ENCODE results near the gene GM2A.
"Not testable (repeated sequence)": the region's sequence is repeated elsewhere in the genome, so short reads cannot be mapped to it uniquely, and the experiment has no call there.

GM2A gene

DNA sequence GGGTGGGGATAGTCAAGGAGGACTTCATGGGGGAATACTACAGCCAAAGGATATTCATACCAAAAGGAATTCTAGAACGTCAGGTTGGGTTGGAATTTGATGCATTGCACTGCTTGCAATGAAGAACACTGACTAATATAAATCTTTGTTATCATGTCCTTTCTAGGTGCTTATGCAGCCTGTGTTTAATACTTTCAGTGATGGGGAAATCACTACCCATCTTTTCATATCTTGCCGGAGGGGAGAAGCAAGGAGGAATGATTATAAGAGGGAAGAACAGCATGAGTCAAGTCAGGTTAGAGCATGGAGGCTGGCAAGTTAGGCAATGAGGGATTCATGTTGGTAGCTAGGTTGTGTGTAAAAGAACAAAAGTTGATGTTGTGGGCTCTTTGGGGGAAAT is 24.0 kb upstream of the GM2A start:
- Histone ChIP-seq H3K4me1 (ENCODE audit: control insufficient read depth, insufficient read depth, low read length, poor library complexity, severe bottlenecking) (no peaks in the 10 kb centered on the region), H3K4me3 (ENCODE audit: extremely low read depth, insufficient read depth, low read length, poor library complexity, severe bottlenecking) (no peak overlapping the region), H3K27ac (ENCODE audit: low read depth, low read length, severe bottlenecking) (no peak overlapping the region), H3K36me3 (ENCODE audit: control insufficient read depth, insufficient read depth, low read length) (no peaks in the 10 kb centered on the region), H3K9me3 (ENCODE audit: control insufficient read depth, low read length) (no peaks in the 10 kb centered on the region)
- WGBS, 2 experiments (ENCODE audit: insufficient coverage in 2 of 2): 100% methylated on average over 1 of the region's 2 CpGs; no CpG with 5 or more reads in 1 of the 2 experiments

- Histone ChIP-seq H3K4me1 (ENCODE audit: control insufficient read depth, insufficient read depth, low read length, poor library complexity, severe bottlenecking) (no peaks in the 10 kb centered on the region), H3K9me3 (ENCODE audit: control insufficient read depth, low read length) (no peaks in the 10 kb centered on the region), H3K4me3 (ENCODE audit: extremely low read depth, insufficient read depth, low read length, poor library complexity, severe bottlenecking) (no peak overlapping the region), H3K27ac (ENCODE audit: low read depth, low read length, severe bottlenecking) (no peak overlapping the region), H3K36me3 (ENCODE audit: control insufficient read depth, insufficient read depth, low read length) (no peaks in the 10 kb centered on the region)
- 81 to 83% methylated on average over 2 to 3 of the region's 6 CpGs for WGBS, 2 experiments (ENCODE audit: insufficient coverage in 2 of 2)
Observed at GRCh38 chr5:151230048-151230680, 22.8 kb upstream of the GM2A start.

DNA sequence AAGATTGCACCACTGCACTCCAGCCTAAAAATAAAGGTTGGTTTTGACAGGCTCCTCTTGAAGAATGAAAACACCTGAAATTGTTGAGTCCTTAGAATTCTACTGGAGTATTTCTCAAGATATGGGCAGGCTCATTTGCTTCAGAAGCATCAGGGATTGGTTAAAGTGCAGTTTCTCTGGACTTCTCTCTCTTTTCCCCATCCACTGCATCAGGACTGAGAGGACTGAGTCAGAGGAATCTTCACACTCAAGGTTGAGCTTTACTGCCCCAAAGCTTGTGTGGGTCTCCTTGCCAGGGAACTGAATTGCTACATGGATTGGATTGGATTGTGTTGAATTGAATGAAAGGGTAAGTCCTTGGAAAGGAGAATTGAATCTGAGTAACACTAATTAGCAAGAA is 21.6 kb upstream of the GM2A start:
- H3K4me1 ChIP-seq (ENCODE audit: control insufficient read depth, insufficient read depth, low read length, poor library complexity, severe bottlenecking): no peaks in the 10 kb centered on the region
- H3K36me3 ChIP-seq (ENCODE audit: control insufficient read depth, insufficient read depth, low read length): no peaks in the 10 kb centered on the region
- no peak overlapping the region for H3K27ac ChIP-seq (ENCODE audit: low read depth, low read length, severe bottlenecking)
- H3K4me3 ChIP-seq (ENCODE audit: extremely low read depth, insufficient read depth, low read length, poor library complexity, severe bottlenecking): no peak overlapping the region
- no peaks in the 10 kb centered on the region for H3K9me3 ChIP-seq (ENCODE audit: control insufficient read depth, low read length)

GRCh38 chr5:151233616-151234085 is 19.3 kb upstream of the GM2A start:
- H3K9me3 ChIP-seq (ENCODE audit: control insufficient read depth, low read length): no peaks in the 10 kb centered on the region
- H3K27ac ChIP-seq (ENCODE audit: low read depth, low read length, severe bottlenecking): no peak overlapping the region
- H3K4me3 ChIP-seq (ENCODE audit: extremely low read depth, insufficient read depth, low read length, poor library complexity, severe bottlenecking): no peak overlapping the region
- H3K36me3 ChIP-seq (ENCODE audit: control insufficient read depth, insufficient read depth, low read length): no peaks in the 10 kb centered on the region
- no peaks in the 10 kb centered on the region for H3K4me1 ChIP-seq (ENCODE audit: control insufficient read depth, insufficient read depth, low read length, poor library complexity, severe bottlenecking)
- 92% methylated on average over 7 to 8 of the region's 8 CpGs for WGBS, 2 experiments (ENCODE audit: insufficient coverage in 2 of 2)

DNA sequence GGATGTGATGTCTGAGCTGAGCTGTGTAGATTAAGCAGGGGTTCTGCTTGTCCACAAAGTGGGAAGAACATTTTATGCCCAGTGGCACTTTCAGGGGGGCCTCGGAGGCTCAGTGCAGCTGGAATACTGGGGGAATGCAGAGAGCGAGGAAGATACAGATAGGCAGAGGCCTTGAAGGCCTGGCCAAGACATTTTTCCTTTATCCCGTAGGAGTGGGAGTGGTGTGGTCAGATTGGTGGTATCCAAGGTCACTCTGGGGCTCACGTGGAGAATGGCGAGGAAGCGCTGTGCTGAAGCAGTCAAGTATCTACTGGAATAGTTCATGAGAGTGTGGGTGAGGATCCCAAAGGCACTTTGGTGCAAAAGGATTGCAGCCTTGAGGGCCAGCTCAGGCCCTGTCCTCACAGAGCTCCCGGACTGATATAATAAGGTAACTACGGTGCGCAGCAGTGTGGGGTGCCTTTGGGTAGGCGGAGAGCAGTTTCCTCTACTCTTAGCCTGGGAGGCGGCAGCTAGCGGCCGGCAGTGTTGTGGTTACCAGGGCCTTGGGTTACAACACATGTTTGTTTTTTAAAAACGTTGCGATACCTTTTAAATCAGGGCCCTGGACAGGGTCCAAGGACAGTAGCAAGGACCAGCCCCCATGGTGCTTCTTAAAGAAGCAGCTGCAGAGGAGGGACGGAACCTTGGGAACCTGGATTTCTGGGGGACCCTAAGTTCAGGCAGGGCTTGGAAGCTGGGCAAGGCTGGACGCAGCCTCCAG is 18.3 kb upstream of the GM2A start:
- 86 to 89% methylated on average over 13 to 16 of the region's 17 CpGs for WGBS, 2 experiments (ENCODE audit: insufficient coverage in 2 of 2)
- Histone ChIP-seq H3K9me3 (ENCODE audit: control insufficient read depth, low read length) (no peaks in the 10 kb centered on the region), H3K4me1 (ENCODE audit: control insufficient read depth, insufficient read depth, low read length, poor library complexity, severe bottlenecking) (no peaks in the 10 kb centered on the region), H3K27ac (ENCODE audit: low read depth, low read length, severe bottlenecking) (no peak overlapping the region), H3K4me3 (ENCODE audit: extremely low read depth, insufficient read depth, low read length, poor library complexity, severe bottlenecking) (no peak overlapping the region), H3K36me3 (ENCODE audit: control insufficient read depth, insufficient read depth, low read length) (no peaks in the 10 kb centered on the region)

- H3K9me3 ChIP-seq (ENCODE audit: control insufficient read depth, low read length); H3K4me3 ChIP-seq (ENCODE audit: extremely low read depth, insufficient read depth, low read length, poor library complexity, severe bottlenecking); H3K36me3 ChIP-seq (ENCODE audit: control insufficient read depth, insufficient read depth, low read length); H3K27ac ChIP-seq (ENCODE audit: low read depth, low read length, severe bottlenecking); H3K4me1 ChIP-seq (ENCODE audit: control insufficient read depth, insufficient read depth, low read length, poor library complexity, severe bottlenecking): not testable (repeated sequence)
- 94 to 96% methylated on average over 3 to 6 of the region's 6 CpGs for WGBS, 2 experiments (ENCODE audit: insufficient coverage in 2 of 2)
Observed at GRCh38 chr5:151235239-151235571, 17.8 kb upstream of the GM2A start.

GRCh38 chr5:151236888-151237287 is 16.1 kb upstream of the GM2A start:
- no peak overlapping the region for H3K4me3 ChIP-seq (ENCODE audit: extremely low read depth, insufficient read depth, low read length, poor library complexity, severe bottlenecking)
- H3K4me1 ChIP-seq (ENCODE audit: control insufficient read depth, insufficient read depth, low read length, poor library complexity, severe bottlenecking): no peaks in the 10 kb centered on the region
- no CpG with 5 or more reads among the region's 1 CpG for WGBS, 2 experiments (ENCODE audit: insufficient coverage in 2 of 2)
- no peak overlapping the region for H3K27ac ChIP-seq (ENCODE audit: low read depth, low read length, severe bottlenecking)
- H3K36me3 ChIP-seq (ENCODE audit: control insufficient read depth, insufficient read depth, low read length): no peaks in the 10 kb centered on the region
- H3K9me3 ChIP-seq (ENCODE audit: control insufficient read depth, low read length): no peaks in the 10 kb centered on the region

GRCh38 chr5:151237685-151238084 is 15.3 kb upstream of the GM2A start:
- no peaks in the 10 kb centered on the region for H3K4me1 ChIP-seq (ENCODE audit: control insufficient read depth, insufficient read depth, low read length, poor library complexity, severe bottlenecking)
- no peak overlapping the region for H3K4me3 ChIP-seq (ENCODE audit: extremely low read depth, insufficient read depth, low read length, poor library complexity, severe bottlenecking)
- no peaks in the 10 kb centered on the region for H3K9me3 ChIP-seq (ENCODE audit: control insufficient read depth, low read length)
- no peaks in the 10 kb centered on the region for H3K36me3 ChIP-seq (ENCODE audit: control insufficient read depth, insufficient read depth, low read length)
- H3K27ac ChIP-seq (ENCODE audit: low read depth, low read length, severe bottlenecking): no peak overlapping the region
- 96 to 97% methylated on average over 6 of the region's 7 CpGs for WGBS, 2 experiments (ENCODE audit: insufficient coverage in 2 of 2)

- Histone ChIP-seq H3K36me3 (ENCODE audit: control insufficient read depth, insufficient read depth, low read length) (no peaks in the 10 kb centered on the region), H3K9me3 (ENCODE audit: control insufficient read depth, low read length) (no peaks in the 10 kb centered on the region), H3K4me1 (ENCODE audit: control insufficient read depth, insufficient read depth, low read length, poor library complexity, severe bottlenecking) (no peaks in the 10 kb centered on the region), H3K27ac (ENCODE audit: low read depth, low read length, severe bottlenecking) (no peak overlapping the region), H3K4me3 (ENCODE audit: extremely low read depth, insufficient read depth, low read length, poor library complexity, severe bottlenecking) (no peak overlapping the region)
- 78 to 85% methylated on average over 10 to 12 of the region's 14 CpGs for WGBS, 2 experiments (ENCODE audit: insufficient coverage in 2 of 2)
Observed at GRCh38 chr5:151238303-151238741, 14.7 kb upstream of the GM2A start.

GRCh38 chr5:151239237-151239861 is 13.6 kb upstream of the GM2A start:
- H3K4me1 ChIP-seq (ENCODE audit: control insufficient read depth, insufficient read depth, low read length, poor library complexity, severe bottlenecking): no peaks in the 10 kb centered on the region
- H3K4me3 ChIP-seq (ENCODE audit: extremely low read depth, insufficient read depth, low read length, poor library complexity, severe bottlenecking): no peak overlapping the region
- 35 to 36% methylated on average over 14 to 15 of the region's 17 CpGs for WGBS, 2 experiments (ENCODE audit: insufficient coverage in 2 of 2)
- H3K9me3 ChIP-seq (ENCODE audit: control insufficient read depth, low read length): no peaks in the 10 kb centered on the region
- no peaks in the 10 kb centered on the region for H3K36me3 ChIP-seq (ENCODE audit: control insufficient read depth, insufficient read depth, low read length)
- no peak overlapping the region for H3K27ac ChIP-seq (ENCODE audit: low read depth, low read length, severe bottlenecking)

Data from mesodermal cell (in vitro differentiated cells).